ENCODE measurements around the gene TRIM28.

TRIM28 gene

GRCh38 chr19:58579473-58580142, 35.7 kb downstream of the TRIM28 start:
- no peak for DNase-seq (ENCODE audit: low read depth in 2 of 2)

DNA sequence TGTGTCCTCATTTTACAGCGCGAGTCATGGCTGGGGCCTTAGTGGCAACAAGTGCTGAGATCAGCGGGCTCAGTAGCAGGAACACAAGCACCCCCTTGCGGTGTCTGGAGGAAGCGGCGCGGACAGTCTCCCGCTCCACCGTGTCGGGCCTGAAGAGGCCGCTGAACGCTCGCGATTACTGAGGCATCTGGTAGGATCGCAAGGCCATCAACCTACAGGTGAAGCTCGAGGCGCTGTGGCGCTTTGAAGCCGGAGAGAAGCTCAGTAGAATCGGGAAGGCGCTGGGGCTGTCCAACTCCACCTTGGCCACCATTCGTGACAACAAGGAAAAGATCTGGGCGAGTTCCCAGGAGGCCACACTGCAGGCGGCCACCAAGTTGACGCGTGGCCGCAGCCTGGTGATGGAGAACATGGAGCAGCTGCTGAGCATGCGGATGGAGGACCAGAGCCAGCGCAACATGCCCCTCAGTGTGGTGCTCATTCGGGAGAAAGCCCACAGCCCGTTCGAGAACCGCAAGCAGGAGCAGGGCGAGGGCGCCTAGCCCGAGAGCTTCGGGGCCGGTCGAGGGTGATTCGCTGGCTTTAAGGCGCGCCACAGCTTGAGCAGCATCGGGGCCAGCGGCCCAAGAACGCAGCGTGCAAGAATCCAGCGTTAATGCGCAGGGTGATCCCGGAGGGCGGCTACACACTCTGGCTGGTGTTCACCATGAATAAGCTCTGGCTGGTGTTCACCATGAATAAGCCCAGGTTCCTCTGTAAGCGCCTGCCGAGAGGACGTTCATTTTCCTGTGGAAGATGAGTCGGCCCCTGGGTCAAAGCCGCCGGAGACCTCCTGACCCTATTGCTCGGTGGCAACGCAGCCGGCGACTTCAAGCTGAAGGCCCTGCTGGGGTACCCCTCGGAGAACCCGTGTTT, 37.6 kb downstream of the TRIM28 start:
- peak; percentile 74 to 85 for DNase-seq (ENCODE audit: low read depth in 2 of 2)

DNA sequence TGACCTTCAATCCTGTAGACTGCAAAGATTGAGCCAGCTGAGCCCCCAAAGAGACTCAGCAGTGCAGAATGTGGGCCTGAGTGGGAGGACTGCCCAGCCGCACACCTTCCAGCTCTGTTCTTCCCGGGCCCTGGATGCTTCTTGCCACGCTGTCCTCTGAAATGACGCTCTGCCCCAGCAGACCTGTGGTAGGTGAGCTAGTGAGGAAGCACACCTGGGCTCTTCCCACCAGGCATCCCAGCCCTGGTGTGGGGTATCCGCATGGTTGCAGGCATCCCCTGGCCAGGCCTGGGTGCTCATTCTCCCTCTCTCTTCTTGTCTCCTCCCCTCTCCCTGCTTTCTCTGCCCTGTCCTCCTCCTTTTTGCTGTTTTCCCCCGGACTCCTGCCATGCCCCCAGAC, 39.1 kb downstream of the TRIM28 start:
- DNase-seq (ENCODE audit: low read depth in 2 of 2) = no peak

DNA sequence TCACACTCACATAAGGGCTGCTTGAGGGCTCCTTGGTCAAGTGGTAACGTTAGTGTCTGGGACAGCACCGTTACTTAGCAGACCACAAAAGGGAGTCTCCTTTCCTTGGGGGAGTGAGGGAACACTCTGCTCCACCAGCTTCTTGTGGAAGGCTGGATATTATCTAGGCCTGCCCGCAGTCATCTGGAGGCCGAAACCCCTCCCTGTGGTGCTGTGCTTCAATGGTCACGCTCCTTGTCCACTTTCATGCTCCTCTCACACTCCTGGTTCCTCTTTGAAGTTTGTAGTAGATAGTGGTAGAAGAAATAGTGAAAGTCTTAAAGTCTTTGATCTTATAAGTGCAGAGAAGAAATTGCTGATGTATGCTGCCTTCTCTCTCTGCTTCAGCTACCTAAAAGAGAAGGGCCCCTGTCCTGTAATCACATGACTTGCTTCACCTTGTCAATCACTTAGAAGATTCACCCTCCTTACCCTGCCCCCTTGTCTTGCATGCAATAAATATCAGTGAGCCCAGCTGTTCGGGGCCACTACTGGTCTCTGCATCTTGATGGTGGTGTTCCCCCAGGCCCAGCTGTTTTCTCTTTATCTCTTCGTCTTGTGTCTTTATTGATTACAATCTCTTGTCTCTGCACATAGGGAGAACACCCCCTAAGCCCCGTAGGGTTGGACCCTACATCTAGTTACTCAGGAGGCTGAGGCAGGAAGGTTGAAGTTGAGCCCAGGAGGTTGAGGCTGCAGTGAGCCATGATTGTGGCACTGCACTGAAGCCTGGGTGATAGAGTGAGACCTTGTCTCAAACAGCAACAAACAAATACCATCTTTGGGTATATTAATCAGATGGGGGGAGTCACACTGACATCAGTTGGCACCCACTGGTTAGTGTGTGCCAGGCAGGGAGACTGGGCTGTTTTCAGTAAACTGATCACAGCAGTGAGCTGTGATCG, 40.9 kb downstream of the TRIM28 start:
- no peak for DNase-seq (ENCODE audit: low read depth in 2 of 2)

DNA sequence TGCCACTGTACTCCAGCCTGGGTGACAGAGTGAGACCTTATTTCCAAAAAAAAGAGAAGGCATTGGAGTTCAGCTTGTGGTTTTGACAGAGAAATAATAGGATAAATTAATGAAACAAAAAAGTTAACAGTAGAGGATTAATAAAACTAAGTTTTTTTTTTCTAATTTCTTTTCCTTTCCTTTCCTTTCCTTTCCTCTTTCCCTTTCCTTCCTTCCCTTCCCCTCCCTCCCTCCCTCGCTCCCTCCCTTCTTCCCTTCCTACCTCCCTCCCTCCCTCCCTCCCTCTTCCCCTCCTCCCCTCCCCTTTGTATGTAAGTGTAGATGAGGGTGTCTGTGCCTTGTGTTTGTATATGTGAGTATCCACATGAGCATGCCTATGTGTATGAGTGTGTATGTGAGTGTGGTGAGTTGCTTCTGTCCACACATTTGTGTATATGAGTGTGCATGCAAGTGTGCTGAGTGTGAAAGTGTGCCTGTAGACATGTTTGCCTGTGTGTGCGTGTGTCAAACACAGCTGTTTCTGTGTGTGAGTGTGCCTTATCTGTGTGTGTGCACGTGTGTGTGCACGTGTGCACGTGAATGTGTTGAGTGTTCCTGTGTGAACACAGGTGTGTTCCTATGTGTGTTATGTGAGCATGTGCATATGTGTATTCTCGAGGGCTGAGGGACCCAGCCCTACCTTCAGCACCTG, 41.7 kb downstream of the TRIM28 start:
- DNase-seq (ENCODE audit: low read depth in 2 of 2) = no peak

- DNase-seq (ENCODE audit: low read depth in 2 of 2) = no peak
These were observed 42.4 kb downstream of the TRIM28 start for GRCh38 chr19:58586133-58586765.

Data from stimulated activated CD4-positive, alpha-beta T cell treated with anti-CD3 and anti-CD28 coated beads, Interleukin-1b, Interleukin-23, amount 100 ng/mL, for 1 hour (primary cell).